ENCODE measurements around the gene PKD1.

PKD1 gene

DNA sequence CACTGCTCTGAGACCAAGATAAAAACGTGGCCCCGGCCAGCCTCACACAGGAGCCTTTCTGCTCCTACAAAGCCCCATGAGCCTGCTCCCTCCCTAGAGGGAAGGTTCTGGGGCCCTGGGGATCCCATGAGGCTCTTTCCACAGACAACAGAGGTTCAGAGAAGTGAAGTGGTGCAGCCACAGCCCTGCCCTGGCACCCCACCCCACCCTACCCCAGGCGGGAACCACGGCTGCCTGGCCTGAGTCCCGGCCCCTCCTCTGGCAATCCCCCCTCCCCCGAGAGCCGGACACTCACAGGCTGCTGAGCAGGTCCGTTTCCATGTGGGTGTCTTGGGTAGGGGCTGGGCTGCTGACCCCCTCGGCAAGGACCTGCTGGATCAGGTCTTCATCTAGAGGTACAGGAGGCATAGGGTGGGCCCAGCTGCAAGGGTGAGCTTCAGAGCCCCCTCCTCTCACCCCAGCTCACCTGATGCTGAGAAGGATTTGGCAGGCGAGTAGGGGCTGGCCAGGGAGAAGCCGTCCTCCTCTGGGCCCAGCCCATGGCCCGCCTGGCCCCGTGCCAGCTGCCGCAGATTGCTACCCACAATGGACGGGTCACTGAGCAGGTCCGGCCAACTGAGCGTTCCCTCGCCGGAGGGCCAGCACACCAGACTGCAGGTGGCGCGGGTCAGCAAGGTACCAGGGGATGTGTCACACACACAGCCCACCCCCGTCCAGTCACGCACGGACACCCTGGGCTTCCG, 38.7 kb downstream of the PKD1 start:
- DNase-seq, result peak in 3 of 42 donors; percentile 16 to 32 (median 32)
- intact Hi-C loops (cut with DNase I), result no loop called here

DNA sequence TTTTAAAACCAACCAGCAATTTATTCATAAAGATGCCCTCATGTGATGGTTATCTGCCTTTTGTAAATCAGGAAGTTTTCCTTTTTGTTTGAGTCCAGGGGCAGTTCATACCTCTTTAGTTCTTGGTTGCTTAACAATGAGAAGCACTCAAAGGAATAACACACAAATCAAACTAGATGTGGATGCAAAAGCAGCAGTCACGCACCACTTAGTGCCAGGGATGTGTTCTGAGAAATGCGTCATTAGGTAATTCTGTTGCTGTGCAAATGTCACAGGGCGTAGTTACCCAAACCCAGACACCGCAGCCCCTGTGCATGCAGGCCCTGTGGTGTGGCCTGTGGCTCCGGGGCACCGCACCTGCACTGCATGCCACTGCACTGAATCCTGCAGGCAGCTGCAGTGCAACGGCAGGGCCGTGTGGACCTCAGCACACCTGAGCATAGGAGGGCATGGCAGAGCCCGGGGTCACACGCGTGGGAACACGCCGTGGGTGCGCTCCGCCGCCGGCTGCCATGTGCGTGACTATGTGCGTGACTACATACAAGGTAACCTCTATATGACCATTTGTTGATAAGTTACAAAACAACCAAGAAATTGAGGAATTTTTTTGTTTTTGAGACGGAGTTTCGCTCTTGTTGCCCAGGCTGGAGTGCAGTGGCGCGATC, 39.6 kb downstream of the PKD1 start:
- intact Hi-C loops (cut with DNase I), result no loop called here
- peak in 1 of 42 donors; percentile 30 for DNase-seq

DNA sequence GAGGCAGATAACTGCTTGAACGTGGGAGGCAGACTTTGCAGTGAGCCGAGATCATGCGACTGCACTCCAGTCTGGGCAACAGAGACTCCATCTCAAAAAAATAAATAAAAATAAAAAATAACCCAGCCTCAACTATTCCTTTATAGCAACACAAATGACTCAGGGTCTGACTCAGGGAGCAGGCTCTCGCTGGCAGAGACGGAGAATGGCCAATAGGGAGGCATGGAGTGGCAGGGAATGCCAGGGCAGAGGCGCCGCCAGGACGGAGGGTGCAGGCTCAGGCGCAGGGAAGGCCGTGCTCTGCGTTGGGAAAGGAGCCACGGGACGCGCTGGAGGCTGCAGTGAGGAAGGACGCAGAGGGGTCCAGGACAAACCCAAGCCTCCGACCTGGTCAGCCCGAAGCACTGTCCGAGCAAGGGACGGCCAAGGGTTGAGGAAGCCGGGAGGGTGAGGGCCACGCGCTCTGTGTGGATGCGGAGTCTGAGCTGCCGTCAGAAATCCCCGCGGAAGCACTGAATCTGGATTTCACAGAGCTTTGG, 40.3 kb downstream of the PKD1 start:
- intact Hi-C loops (cut with DNase I), result no loop called here
- DNase-seq, result no peak

DNA sequence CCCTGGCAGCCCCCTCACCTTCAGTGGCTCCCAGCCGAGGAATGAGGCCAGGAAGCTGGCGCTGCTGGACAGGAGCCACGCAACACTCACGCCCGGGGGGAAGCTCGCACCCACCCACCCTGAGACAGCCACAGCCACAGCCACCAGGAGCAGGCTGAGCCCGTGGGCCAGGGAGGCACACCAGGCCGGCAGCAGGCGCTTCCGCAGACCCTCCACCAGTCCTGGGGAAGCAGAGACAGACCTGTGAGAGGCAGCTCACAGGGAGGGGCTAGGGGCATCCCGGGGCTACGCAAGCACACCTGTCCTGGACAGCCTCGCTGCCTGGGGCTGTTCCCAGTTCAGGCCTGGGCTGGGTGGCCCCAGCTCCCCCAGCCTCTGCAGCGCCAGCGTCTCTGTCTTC, 41.9 kb downstream of the PKD1 start:
- DNase-seq, result no peak
- intact Hi-C loops (cut with DNase I), result no loop called here

DNA sequence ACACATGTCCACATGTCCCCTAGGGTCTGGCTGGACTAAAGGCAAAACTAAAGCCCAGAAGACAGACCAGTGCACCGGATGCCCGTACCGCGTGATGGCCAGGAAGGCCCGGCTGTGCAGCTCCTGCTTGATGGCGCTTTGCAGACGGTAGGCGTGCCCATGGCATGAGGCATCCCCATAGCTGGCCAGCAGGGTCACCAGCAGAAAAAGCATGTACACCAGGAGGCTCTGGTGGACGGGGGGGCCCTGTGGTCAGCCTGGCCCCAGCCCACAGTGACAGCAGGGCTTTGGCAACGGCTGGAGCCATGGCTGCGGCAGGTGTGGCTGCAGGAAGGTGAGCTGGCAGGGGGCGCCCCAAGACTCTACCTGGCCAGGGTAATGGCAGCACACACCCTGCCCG, 42.8 kb downstream of the PKD1 start:
- intact Hi-C loops (cut with DNase I), result no loop called here
- no peak for DNase-seq

DNA sequence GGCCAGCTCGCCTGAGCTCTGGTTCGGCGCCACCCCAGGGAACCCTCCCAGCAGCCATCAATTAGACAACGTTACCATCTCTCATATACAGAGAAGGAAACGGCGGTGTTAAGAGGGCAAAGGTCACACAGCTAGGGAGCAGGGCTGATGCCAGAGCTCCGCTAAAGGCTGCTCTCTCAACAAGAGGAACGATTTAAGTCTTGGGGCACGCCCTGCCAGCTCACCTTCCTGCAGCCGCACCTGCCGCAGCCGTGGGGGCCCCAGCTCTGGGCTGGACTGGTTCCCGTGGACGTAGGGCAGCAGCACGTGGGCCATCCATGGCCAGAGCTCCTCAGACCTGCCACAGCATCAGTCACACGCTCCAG, 43.5 kb downstream of the PKD1 start:
- DNase-seq, result no peak
- intact Hi-C loops (cut with DNase I), result no loop called here

DNA sequence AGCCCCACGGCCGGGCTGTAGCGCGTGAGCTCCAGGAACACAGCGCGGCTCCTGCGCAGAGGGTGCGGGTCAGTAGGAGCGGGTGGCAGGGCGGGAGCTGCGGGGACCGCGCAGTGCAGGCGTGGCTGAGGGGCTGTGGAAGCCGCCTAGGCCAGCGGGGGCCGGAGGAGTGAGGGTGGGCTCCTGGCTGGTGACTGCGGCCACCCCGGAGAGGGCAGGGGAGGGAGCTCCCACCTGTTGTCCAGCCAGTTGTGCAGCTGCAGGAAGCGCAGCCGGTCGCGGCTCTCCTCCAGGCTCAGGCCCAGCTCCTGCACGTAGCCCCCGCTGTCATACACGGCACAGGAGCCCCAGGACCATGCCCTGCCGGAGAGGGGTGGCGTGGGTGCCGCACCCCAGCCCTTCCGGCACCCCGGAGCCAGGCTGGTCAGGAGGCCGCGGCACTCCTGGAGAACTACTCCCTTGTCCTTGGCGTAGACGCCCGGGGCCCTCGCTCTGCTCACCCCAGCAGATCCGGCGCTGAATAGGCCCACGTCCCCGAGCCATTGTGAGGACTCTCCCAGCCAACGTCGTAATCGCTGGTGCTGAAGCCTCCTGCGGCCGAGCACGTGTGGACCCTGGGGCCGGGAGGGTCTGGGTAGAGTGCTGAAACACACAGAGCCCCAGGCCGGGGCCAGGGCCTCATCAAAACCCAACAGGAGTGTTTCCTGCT, 44.0 kb downstream of the PKD1 start:
- DNase-seq, result no peak
- intact Hi-C loops (cut with DNase I), result no loop called here

DNA sequence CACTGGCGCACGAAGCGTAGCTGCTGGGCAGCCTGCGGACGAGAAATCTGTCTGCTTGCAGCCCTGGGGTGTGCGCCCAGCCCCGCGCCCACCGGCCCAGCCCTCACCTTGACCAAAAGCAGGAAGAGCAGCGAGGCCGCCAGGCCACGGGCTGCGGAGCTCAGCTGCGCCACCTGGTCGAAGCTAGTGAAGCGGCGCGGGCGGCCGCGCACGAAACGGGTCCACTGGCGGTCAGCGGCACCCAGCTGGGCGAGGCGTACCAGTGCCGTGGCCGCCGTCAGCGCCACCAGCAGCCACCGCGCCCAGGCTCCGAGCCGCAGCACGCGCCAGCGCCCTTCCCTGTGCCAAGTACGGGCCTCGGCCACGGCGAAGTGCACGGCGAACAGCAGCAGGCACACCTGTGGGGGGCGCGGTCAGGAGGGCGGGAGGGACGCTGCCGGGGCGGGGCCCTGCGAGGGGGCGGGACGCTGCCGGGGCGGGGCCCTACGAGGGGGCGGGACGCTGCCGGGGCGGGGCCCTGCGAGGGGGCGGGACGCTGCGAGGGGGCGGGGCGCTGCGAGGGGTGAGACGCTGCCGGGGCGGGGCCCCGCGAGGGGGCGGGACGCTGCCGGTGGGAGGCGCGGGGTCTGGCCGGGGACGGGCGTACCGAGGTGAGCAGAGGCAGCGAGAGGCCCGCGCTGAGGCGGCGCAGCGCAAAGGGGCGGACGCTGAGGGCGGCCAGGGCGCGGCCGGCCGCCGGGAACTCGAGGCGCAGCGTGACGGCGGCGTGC, 44.7 kb downstream of the PKD1 start:
- DNase-seq, result peak in 10 of 42 donors; percentile 14 to 55 (median 42)
- intact Hi-C loops (cut with DNase I), result no loop called here

DNA sequence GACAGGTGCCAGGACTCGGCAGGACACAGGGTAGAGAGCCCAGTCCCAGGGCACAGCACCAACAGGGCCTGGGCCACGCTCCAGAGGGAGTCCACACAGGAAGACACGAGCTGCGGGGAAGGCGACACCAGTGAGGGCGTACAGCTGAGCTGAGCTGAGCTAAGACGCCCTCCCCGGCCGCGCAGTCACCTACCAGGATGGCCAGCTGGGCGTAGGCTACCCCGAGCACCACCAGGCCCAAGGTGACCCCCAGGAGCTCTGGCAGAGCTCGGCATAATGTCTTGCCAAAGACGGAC, 45.3 kb downstream of the PKD1 start:
- DNase-seq, result peak in 15 of 42 donors; percentile 11 to 56 (median 38)
- intact Hi-C loops (cut with DNase I), result no loop called here

DNA sequence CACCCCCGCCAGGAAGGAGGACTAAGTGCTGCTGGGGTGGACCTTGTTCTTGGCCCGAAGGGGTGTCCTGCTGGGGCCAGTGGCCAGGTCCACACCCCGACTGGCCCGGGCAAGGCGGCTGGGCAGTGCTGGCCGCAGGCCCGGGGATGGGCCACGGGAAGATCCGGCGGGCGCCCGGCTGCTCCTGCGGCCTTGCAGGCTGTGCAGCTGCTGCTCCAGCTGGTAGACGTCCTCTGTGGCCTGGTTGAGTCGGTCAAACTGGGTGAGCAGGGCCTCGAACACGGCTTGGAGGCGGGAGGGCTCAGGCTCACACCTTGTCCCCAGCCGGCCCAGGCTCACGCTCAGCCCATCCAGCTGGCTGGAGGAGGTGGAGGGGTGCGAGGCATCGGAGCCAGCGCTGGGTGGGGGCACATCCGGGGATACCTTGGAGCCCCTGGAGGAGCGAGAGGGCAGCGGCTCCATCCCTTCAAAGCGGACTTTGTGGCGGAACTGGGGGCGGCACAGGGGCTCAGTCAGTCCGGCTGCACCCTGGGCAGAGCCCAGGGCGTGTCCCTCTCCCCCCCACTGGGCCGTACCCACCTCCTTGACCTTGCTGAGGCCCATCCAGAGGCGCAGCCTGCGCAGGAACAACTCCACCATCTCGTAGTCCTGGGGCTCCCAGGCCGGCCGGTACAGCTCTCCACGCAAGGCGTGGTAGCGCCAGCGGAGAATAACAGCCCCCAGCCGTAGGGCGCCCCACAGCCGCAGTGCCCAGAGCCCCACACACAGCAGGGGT, 45.8 kb downstream of the PKD1 start:
- DNase-seq, result peak in 9 of 42 donors; percentile 10 to 50 (median 38)
- intact Hi-C loops (cut with DNase I), result no loop called here

DNA sequence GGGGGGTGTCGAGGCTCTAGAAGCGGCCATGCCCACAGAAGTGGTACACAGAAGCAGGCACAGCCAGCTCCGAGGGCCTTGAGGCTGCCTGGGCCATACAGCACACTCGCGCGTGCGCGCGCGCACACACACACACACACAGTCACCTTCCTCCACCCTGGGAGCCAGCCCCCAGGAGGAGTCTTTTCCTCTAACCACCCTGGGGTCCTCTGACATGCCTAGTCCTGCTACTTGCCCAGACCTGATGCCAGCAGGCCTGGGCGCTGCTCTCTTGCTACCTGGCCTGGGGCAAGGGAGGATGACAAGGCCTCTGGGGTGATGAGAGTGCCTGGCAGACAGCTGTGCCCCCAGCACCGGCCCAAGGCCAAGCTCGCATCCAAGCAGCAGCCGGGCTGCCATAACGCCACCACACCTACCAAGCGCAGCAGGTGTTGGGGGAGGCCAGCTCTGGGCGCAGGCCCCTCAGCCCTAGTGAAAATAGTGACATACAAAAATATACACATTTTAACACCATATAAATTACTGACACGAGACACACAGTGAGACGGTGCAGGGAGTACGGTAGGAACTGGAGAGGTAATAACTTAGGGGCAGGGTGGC, 46.8 kb downstream of the PKD1 start:
- intact Hi-C loops (cut with DNase I), result no loop called here
- no peak for DNase-seq

DNA sequence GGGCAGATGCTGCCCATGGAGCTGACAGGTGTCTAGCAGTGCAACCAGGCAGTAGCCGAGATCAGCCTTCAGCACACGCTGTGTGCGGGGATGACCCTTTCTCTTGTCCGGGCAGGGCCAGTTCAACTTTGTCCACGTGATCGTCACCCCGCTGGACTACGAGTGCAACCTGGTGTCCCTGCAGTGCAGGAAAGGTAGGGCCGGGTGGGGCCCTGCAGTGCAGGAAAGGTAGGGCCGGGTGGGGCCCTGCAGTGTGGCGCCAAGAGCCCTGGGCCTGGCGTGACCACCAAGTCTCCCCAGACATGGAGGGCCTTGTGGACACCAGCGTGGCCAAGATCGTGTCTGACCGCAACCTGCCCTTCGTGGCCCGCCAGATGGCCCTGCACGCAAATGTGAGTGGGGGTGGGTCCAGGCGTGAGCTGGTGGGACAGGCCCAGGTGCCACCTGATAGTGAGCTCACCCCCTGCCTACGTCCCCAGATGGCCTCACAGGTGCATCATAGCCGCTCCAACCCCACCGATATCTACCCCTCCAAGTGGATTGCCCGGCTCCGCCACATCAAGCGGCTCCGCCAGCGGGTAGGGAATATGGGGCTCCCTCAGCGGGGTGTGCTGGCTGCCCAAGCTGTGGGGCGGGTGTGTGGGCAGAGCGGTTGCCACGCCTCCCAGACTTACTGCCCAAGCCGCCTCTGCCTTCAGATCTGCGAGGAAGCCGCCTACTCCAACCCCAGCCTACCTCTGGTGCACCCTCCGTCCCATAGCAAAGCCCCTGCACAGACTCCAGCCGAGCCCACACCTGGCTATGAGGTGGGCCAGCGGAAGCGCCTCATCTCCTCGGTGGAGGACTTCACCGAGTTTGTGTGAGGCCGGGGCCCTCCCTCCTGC, 47.7 kb downstream of the PKD1 start:
- peak in 3 of 42 donors; percentile 24 to 37 (median 24) for DNase-seq

DNA sequence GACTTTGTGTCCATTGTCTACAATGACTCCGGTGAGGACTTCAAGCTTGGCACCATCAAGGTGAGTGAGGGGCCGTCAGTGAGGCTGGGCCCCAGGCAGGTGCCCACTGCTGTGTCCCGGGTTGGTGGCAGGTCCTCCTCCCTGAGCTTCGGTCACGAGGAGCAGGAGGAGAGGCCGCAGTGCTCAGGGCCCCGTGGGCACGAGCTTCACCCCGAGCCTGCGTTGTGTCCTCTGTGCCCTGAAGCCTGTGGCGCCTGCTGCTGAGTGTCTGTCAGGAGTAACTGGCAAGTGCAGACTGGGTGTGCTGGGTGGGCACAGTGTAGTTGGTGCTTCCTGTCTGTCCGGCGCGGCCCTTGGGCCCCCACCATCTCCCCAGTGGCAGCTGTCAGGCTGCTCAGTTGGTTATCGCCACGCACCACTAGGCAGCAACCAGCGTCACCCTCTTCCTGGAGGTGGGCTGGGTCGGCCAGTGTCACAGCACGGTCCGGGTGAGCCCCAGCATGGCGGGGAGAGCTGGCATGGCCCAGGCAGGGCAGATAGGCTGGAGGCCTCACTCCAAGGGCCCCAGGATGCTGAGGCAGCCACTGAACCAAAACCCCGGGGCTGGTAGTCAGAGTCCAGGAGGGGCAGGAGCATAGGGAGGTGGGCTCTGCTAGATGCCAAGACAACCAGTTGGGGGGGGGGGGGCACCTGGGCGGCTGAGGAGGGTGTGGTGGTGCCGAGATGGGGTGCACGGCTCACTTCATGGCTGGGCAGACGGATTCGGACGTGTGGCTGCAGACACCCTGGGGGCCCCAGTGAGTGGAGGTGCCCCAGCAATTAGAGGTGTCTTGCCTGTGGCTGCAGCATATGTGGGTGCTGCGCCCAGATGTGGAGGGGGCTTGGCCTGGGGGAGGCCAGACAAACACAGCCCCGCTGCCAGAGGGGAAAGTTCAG, 48.6 kb downstream of the PKD1 start:
- intact Hi-C loops (cut with DNase I), result no loop called here
- no peak for DNase-seq

More for the DNA sequence above, 47.7 kb downstream of the PKD1 start:
- intact Hi-C loops (cut with DNase I), result no loop called here

DNA sequence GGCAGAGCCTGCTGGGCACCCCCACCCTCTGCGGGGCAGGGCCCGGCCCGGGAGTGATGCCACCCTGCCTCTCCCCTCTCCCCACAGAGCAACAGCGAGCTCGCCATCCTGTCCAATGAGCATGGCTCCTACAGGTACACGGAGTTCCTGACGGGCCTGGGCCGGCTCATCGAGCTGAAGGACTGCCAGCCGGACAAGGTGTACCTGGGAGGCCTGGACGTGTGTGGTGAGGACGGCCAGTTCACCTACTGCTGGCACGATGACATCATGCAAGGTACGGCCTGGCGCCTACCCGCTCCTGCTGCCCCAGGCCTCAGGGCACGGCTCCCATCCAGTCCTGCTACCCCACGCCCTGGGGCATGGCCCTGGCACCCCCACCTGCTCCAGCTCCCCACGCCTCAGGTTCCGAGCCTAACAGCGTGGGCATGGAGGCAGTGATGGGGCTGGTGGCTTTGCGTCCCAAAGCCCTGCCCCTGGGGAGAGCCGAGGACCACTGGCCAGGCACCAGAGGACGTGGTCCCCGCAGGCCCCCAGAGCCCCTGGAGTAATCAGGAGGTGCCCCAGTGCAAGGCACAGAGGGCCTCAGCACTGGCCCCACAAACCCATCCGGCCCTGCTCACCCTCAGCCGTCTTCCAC, 49.5 kb downstream of the PKD1 start:
- intact Hi-C loops (cut with DNase I), result no loop called here

DNA sequence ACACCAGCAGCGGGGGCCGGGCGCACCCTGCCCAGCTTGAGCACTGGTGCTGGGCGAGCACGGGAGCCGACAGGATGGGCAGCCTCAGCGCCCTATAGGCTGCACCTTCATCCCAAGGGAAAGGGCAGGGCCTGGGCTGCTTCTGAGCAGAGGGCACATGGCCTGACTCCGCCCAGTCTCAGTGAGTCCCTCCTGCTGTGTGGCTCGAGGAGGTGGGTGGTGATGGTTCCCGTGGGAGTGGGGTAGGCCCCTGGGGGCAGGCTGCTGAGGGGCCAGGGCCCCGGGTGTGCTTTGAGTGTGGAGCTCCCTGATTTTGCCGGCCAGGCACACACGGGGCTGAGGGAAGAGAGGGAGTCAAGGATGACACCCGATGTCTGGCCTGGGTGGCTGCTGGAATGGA, 50.0 kb downstream of the PKD1 start:
- no peak for DNase-seq
- intact Hi-C loops (cut with DNase I), result no loop called here

More for the DNA sequence above, 49.5 kb downstream of the PKD1 start:
- DNase-seq, result no peak

Measured in head of caudate nucleus (tissue), 42 donors.